ENCODE data around the gene HOXD3. TPM values are rescaled to one million over a fixed set of nuclear protein-coding genes. Genes with fewer than 3 reads are reported as not detected.
A peak's percentile ranks its signal among the peaks of the same experiment; 100 is the strongest.

Gene HOXD3
- total RNA-seq (2014; rRNA removed; shearing (Covaris generic); ENCODE audit: low replicate concordance), result 0.32 and 1.5 TPM in 2 replicates

- Histone ChIP-seq H3K27me3 (no peaks in the 10 kb centered on the region), H3K36me3 (no peaks in the 10 kb centered on the region), H3K9me3 (no peaks in the 10 kb centered on the region; the same call in 1 of the 2 replicates), H3K4me3 (no peak within 1 kb of the TSS)
- no peak for DNase-seq
These were observed at the start of gene HOXD3 for GRCh38 chr2:176156807-176157498. TSS of gene HOXD3 (plus strand) at chr2:176157307. CDS start at chr2:176169115, 11,808 bp downstream.

GRCh38 chr2:176107731-176108181 lies 49.4 kb upstream of the HOXD3 start:
- peaks cover 20% of the 10 kb centered on the region for H3K36me3 ChIP-seq
- no peaks in the 10 kb centered on the region for H3K9me3 ChIP-seq
- no peaks in the 10 kb centered on the region for H3K27me3 ChIP-seq
- peak; percentile 35 for DNase-seq
- H3K4me3 ChIP-seq, result peak overlapping the region; percentile 30

GRCh38 chr2:176109192-176109901 lies 47.8 kb upstream of the HOXD3 start:
- no peak for DNase-seq
- Histone ChIP-seq H3K9me3 (no peaks in the 10 kb centered on the region), H3K36me3 (peaks cover 20% of the 10 kb centered on the region), H3K4me3 (no peak overlapping the region), H3K27me3 (no peaks in the 10 kb centered on the region)

GRCh38 chr2:176109946-176110345 lies 47.2 kb upstream of the HOXD3 start:
- no peak for DNase-seq
- Histone ChIP-seq H3K4me3 (no peak overlapping the region), H3K27me3 (no peaks in the 10 kb centered on the region), H3K36me3 (peaks cover 20% of the 10 kb centered on the region), H3K9me3 (no peaks in the 10 kb centered on the region)

GRCh38 chr2:176110415-176111308 lies 46.4 kb upstream of the HOXD3 start:
- H3K36me3 ChIP-seq, result peaks cover 20% of the 10 kb centered on the region
- H3K27me3 ChIP-seq, result no peaks in the 10 kb centered on the region
- no peaks in the 10 kb centered on the region for H3K9me3 ChIP-seq
- H3K4me3 ChIP-seq, result no peak overlapping the region
- no peak for DNase-seq

- Histone ChIP-seq H3K36me3 (peaks cover 20% of the 10 kb centered on the region), H3K9me3 (no peaks in the 10 kb centered on the region), H3K27me3 (no peaks in the 10 kb centered on the region), H3K4me3 (no peak overlapping the region)
- DNase-seq, result no peak
These were observed 45.8 kb upstream of the HOXD3 start for GRCh38 chr2:176111309-176111663.

- Histone ChIP-seq H3K27me3 (no peaks in the 10 kb centered on the region), H3K36me3 (peaks cover 23% of the 10 kb centered on the region), H3K9me3 (no peaks in the 10 kb centered on the region), H3K4me3 (no peak overlapping the region)
- DNase-seq, result no peak
These were observed 45.2 kb upstream of the HOXD3 start for GRCh38 chr2:176111846-176112374.

GRCh38 chr2:176112375-176113302 lies 44.5 kb upstream of the HOXD3 start:
- Histone ChIP-seq H3K36me3 (peaks cover 23% of the 10 kb centered on the region), H3K9me3 (no peaks in the 10 kb centered on the region), H3K4me3 (no peak overlapping the region), H3K27me3 (no peaks in the 10 kb centered on the region)
- DNase-seq, result no peak

- DNase-seq, result no peak
These were observed 42.8 kb upstream of the HOXD3 start for GRCh38 chr2:176114120-176114929.

GRCh38 chr2:176114930-176115625 lies 42.0 kb upstream of the HOXD3 start:
- no peak overlapping the region for H3K4me3 ChIP-seq

More at GRCh38 chr2:176114120-176114929, 42.8 kb upstream of the HOXD3 start:
- Histone ChIP-seq H3K9me3 (no peaks in the 10 kb centered on the region), H3K27me3 (no peaks in the 10 kb centered on the region), H3K4me3 (no peak overlapping the region), H3K36me3 (peaks cover 18% of the 10 kb centered on the region)

GRCh38 chr2:176115883-176116813 lies 41.0 kb upstream of the HOXD3 start, which contains the start of gene HOXD10:
TSS of gene HOXD10 (plus strand) at chr2:176116778. CDS start at chr2:176116834, 56 bp downstream.
- Histone ChIP-seq H3K4me3 (no peak within 1 kb of the TSS), H3K36me3 (peaks cover 12% of the 10 kb centered on the region), H3K27me3 (no peaks in the 10 kb centered on the region), H3K9me3 (no peaks in the 10 kb centered on the region)
- no peak for DNase-seq

More at GRCh38 chr2:176114930-176115625, 42.0 kb upstream of the HOXD3 start:
- Histone ChIP-seq H3K36me3 (peaks cover 16% of the 10 kb centered on the region), H3K27me3 (no peaks in the 10 kb centered on the region), H3K9me3 (no peaks in the 10 kb centered on the region)
- DNase-seq, result no peak

- Histone ChIP-seq H3K36me3 (peaks cover 4% of the 10 kb centered on the region), H3K9me3 (no peaks in the 10 kb centered on the region), H3K4me3 (no peak overlapping the region), H3K27me3 (no peaks in the 10 kb centered on the region)
- DNase-seq, result no peak
These were observed 39.8 kb upstream of the HOXD3 start for GRCh38 chr2:176117162-176117822.

GRCh38 chr2:176117823-176118371 lies 39.2 kb upstream of the HOXD3 start:
- H3K36me3 ChIP-seq, result peaks cover 3% of the 10 kb centered on the region; the same call in 1 of the 2 replicates
- no peaks in the 10 kb centered on the region for H3K27me3 ChIP-seq
- DNase-seq, result no peak
- H3K9me3 ChIP-seq, result no peaks in the 10 kb centered on the region
- H3K4me3 ChIP-seq, result no peak overlapping the region

All from MG63 (cell line).